HG03378 (cell line): ENCODE results near the gene EHMT2.
"Not testable (repeated sequence)": the region's sequence is repeated elsewhere in the genome, so short reads cannot be mapped to it uniquely, and the experiment has no call there.

ENCODE experiments used
- ATAC-seq: cut with Tn5 transposase; IDR thresholded peaks from one replicate; pipeline ENCODE4 v1.9.1; 2021; ENCODE audit warnings: mild to moderate bottlenecking, moderate library complexity; ENCODE audit not compliant: unreplicated experiment

EHMT2 gene

GRCh38 chr6:31897612-31898382 lies at the start of gene EHMT2:
EHMT2 (minus strand) TSS chr6:31897698; CDS start chr6:31897677, 21 bp downstream.
- peak; percentile 39 for ATAC-seq

- ATAC-seq = no peak
Observed at GRCh38 chr6:31947070-31947675, 49.7 kb upstream of the EHMT2 start.

GRCh38 chr6:31946370-31946885 lies 48.9 kb upstream of the EHMT2 start:
- no peak for ATAC-seq

- no peak for ATAC-seq
Observed at GRCh38 chr6:31945507-31946369, 48.2 kb upstream of the EHMT2 start, which contains the start of gene CFB. CFB (plus strand) TSS chr6:31946095; CDS start chr6:31946222, 127 bp downstream.

- no peak for ATAC-seq
Observed at GRCh38 chr6:31945154-31945506, 47.6 kb upstream of the EHMT2 start.

- ATAC-seq = no peak
Observed at GRCh38 chr6:31943742-31944141, 46.2 kb upstream of the EHMT2 start.

GRCh38 chr6:31940256-31940664 lies 42.8 kb upstream of the EHMT2 start:
- ATAC-seq = no peak

GRCh38 chr6:31935823-31936222 lies 38.3 kb upstream of the EHMT2 start:
- ATAC-seq = no peak

- ATAC-seq = no peak
Observed at GRCh38 chr6:31935021-31935420, 37.5 kb upstream of the EHMT2 start.

GRCh38 chr6:31933537-31933936 lies 36.0 kb upstream of the EHMT2 start:
- no peak for ATAC-seq

GRCh38 chr6:31932137-31932536 lies 34.6 kb upstream of the EHMT2 start:
- ATAC-seq = not testable (repeated sequence)

- ATAC-seq = no peak
Observed at GRCh38 chr6:31930962-31931361, 33.5 kb upstream of the EHMT2 start.

GRCh38 chr6:31928672-31928939 lies 31.1 kb upstream of the EHMT2 start:
- no peak for ATAC-seq

- ATAC-seq = no peak
Observed at GRCh38 chr6:31927863-31928671, 30.6 kb upstream of the EHMT2 start.

- ATAC-seq = no peak
Observed at GRCh38 chr6:31927242-31927862, 29.9 kb upstream of the EHMT2 start, which contains the start of gene C2. C2 (plus strand) TSS chr6:31927717; CDS start chr6:31927753, 36 bp downstream.

GRCh38 chr6:31922942-31923341 lies 25.4 kb upstream of the EHMT2 start:
- no peak for ATAC-seq

GRCh38 chr6:31920811-31921210 lies 23.3 kb upstream of the EHMT2 start:
- no peak for ATAC-seq

GRCh38 chr6:31919624-31920303 lies 22.3 kb upstream of the EHMT2 start:
- no peak for ATAC-seq

GRCh38 chr6:31918069-31918720 lies 20.7 kb upstream of the EHMT2 start:
- no peak for ATAC-seq
